NCI-H1694 (cell line): ENCODE results near the gene ADM5.
"Not testable (repeated sequence)": the region's sequence is repeated elsewhere in the genome, so short reads cannot be mapped to it uniquely, and the experiment has no call there.

ENCODE experiments used
- DNase-seq: peaks from one replicate; lab custom pipeline; 2025; lab: John Stamatoyannopoulos, UW

Gene ADM5

GRCh38 chr19:49701271-49701786 lies 11.9 kb downstream of the ADM5 start:
- DNase-seq, result no peak

DNA sequence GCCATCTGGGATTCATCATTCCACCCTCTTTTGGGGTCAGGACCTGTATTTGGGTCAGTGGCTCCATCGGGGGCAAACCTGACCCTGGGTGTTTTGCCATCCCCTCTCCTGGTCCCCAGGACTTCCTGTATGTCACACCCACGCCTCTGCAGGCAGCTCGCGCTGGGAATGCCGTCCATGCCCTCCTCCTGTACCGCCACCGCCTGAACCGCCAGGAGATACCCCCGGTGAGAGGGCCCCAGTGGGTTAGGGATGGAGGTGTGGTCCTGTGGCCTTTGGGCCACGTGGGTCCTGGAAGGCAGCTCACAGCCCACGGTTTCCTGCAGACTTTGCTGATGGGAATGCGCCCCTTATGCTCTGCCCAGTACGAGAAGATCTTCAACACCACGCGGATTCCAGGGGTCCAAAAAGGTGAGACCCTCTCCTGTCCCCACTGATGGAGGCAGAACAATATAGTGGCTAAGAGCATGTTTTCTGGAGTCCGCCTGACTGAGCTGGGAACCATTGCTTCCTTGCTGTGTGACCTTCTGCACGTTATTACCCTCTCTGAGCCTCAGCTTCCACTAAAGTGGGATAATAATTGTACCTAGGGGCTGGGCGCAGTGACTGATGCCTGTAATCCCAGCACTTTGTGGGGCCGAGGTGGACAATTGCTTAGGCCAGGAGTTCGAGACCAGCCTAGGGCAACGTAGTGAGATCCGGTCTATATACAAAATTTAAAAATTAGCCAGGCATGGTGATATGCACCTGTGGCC lies 15.7 kb downstream of the ADM5 start:
- DNase-seq, result no peak

GRCh38 chr19:49705919-49706318 lies 16.5 kb downstream of the ADM5 start:
- no peak for DNase-seq

GRCh38 chr19:49710372-49710951 lies 21.1 kb downstream of the ADM5 start:
- DNase-seq, result no peak

GRCh38 chr19:49712397-49712859 lies 23.0 kb downstream of the ADM5 start:
- DNase-seq, result no peak

GRCh38 chr19:49713236-49713845 lies 23.9 kb downstream of the ADM5 start:
- DNase-seq, result no peak

- DNase-seq, result no peak
These were observed 26.8 kb downstream of the ADM5 start for GRCh38 chr19:49716154-49716553.

DNA sequence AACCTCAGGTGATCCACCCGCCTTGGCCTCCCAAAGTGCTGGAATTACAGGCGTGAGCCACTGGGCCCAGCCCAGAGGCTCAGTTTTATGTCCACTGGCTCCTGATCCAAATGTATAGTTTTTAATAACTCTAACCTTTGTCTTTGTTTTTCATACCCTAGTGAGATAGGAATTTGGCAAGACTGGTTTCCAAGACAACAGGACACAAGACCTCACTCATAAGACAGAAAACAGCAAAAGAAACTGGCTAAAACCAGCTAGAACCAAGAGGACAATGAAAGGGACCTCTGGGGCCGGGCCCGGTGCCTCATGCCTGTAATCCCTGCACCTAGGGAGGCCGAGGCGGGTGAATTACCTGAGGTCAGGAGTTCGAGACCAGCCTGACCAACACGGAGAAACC lies 29.1 kb downstream of the ADM5 start:
- no peak for DNase-seq

- DNase-seq, result no peak
These were observed 29.6 kb downstream of the ADM5 start for GRCh38 chr19:49718991-49719390.

DNA sequence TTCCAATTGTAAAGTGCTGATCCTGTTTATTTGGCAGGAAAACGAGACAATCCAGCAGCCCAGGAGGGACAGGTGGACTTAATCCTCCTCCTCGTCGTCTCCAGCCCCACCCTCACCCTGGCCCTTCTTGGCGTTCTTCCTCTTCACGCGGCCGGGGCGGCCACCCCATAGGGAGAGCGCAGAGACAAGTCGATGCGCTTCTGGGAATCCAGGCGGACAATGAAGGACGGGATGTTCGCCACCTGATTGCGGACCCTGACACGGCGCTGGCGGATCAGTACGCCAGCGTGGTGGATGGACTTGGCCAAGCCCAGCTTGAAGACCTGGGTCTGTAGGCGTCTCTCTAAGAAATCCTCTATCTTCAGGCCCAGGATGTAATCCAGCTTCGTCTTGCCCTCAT lies 30.0 kb downstream of the ADM5 start:
- DNase-seq, result not testable (repeated sequence)

DNA sequence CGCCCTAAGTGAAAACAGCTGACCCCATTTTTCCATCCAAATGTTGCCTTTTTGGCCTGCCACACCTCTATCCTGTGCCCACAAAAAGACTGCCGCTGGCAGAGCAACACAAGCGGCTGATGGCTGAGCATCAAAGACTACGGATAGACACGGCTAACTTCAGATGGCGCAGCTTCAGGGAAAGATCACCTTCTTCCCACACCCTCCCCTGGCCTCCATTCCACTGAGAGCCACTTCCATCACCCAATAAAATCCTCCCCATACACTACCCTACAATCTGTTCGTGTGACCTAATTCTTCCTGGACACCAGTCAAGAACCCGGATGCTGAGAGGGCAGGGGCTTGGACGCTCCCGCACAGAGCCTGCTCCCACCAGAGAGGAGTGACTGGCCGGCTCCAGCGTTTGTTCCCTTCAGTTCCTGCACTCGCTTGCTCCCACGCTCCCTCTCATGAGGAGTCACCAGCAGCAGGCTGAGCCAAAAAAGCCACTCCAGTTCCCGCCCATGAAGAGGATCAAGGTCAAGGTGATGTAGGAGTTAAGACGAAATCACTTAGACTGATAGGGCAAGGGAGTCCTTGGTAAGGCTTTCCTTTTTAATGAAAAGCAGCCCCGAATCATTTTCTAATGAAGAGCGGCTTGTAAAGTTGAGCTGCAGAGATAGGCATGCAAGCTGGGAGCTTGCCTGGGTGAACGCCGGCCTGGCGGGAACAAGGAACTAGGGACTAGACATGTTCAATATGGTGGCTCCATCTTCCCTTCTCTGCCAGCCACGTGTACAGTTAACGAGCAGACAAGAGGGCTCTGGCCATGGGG lies 38.0 kb downstream of the ADM5 start:
- DNase-seq, result no peak

DNA sequence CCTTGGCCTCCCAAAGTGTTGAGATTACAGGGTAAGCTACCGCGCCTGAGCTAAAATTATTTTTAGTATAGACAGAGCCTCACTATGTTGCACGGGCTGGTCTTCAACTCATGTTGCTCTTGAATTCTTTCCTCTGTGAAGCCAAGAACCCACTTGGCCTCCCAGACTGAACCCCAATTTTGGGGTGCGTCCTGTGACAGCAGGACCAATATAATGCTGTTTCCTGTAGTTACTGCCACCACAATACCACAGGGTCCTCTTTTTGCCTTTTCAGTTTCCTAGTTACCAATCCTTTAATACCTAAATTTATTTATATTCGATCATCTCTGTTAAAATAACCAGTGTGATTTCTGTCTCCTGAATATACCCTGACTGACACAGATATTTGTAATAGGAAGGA lies 40.8 kb downstream of the ADM5 start:
- DNase-seq, result no peak

DNA sequence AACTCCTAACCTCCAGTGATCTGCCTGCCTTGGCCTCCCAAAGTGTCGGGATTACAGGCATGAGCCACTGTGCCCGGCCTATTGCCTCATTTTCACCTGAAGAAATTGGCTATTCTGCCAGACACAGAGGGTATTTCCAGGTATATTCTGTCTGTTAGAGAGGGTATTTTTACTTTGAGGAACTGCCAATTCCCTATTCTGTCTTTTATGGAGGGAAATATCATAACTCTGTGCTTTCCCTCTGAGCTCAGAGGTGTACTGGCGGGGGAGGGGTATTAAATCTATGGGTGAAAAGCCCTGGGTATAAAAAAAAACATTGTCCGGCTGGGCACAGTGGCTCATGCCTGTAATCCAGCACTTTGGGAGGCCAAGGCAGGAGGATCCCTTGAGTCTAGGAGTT lies 48.9 kb downstream of the ADM5 start:
- no peak for DNase-seq

DNA sequence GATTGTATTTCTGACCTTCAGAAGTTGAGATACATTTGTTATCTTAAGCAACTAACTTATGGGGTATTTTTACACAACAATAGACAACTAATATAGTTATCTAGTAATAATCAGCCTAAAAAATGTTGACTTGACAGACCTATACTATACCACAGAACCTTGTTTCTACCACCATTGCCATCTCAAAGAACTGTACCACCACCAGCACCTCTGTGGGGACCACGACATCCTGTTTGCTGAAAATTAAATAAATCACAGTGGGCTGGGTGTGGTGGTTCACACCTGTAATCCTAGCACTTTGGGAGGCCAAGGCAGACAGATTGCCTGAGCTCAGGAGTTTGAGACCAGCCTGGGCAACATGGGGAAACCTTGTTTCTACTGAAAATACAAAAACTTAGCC lies 49.7 kb downstream of the ADM5 start:
- no peak for DNase-seq

- no peak for DNase-seq
These were observed 50.5 kb downstream of the ADM5 start for GRCh38 chr19:49739933-49740332.
